HuH-7.5 (cell line): Measurements from ENCODE around the gene PBOV1.
"Not testable (repeated sequence)": the region's sequence is repeated elsewhere in the genome, so short reads cannot be mapped to it uniquely, and the experiment has no call there.

Experiments
- DNase-seq: peaks from one replicate; pipeline ENCODE4 v3.0.0; 2011; ENCODE audit warnings: low spot score

PBOV1 gene

DNA sequence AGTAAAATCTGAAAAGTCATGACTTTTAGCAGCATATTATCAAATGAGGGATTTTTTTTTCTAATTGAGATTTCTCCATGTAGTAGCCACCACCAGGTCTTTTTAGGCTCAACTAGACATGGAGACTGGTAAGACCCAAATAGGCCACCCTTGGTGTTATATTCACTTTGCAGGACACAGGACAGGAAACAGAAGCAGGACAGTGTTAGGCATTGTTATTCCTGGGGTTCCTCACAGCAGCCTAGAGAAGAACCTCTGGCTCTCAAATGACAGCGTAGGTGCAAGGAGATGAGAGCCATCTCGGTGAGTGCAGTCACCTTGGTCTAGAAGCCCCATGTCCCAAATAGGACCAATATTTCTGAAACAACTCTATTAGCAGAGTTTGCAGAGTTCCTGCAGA, 19.2 kb upstream of the PBOV1 start:
- DNase-seq, result no peak

DNA sequence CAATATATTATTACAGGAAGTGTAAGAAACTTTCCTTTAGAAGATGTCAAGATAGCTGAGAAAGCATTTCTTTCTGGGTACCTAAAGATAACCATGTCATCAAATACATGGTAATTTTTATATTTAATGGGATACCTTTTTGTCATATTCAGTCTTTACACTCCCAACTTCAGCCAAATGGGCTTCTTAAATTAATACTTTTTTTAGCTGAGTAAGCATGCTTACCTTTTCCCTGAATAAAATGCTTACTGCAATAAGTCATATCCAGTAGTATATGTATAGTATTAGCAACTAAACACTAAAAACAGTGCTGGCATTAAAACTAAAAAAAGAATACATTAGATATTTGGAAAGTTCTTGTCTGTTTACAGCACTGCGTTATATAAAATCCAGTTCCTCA, 17.4 kb upstream of the PBOV1 start:
- no peak for DNase-seq

DNA sequence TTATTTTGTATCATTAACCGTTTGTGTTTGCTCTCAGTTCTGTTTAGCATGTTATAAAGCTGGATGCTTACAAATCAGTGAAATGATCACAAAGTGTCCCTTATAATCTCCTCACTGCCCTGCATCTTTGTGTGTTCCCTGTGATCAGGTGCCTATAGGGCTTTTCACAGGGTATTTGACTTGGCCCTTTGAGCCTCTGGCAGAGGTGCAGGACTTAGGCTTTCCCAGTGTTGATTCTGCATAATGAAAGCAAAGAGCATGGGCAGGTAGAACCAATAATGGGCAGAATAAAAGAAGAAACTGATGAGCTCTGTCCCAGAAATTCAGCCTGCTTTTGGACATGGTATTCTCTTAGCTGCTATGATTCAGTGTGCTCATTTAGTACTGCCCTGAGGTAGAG, 16.9 kb upstream of the PBOV1 start:
- DNase-seq, result no peak

DNA sequence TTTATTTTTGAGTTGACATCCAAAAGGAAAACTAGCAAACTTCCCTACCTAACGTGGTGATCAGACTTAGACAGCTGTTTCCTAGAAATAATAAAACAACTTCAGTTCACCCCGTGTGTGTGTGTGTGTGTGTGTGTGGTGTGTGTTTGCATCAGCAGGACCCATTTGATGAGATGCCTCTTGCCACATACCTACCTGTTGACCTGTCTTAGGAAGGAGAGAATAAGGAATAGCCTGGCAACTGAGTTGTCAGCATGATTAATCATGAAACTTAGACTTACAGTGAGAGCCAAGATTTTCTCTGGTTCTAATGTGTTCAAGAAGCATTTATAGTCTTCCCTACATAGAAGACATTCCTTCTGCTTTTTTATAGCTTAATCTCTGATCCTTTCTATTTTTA, 16.1 kb upstream of the PBOV1 start:
- DNase-seq, result no peak

DNA sequence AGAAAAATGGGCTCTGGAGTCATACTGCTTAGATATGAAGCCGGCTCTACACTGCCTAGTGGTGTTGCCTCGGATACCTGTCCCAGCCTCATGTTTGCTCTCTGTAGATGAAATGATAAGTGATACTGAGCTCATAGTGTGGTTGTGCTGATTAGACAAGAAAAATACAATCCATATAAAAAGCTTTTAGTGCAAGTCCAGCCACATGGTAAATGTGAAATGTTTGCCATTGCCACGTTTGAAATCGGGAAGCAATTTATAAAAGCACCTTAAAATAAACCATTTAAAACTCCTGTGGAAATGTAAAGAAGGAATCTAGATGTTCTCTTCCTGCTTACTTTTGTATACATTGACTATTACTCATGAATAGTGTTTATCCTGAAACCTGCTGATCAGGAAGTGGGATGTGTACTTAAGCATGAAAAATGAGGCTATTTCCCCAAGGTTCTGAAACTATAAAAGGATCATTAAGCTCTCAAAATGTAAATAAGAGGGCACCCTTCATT, 13.1 kb upstream of the PBOV1 start:
- peak; percentile 18 for DNase-seq

DNA sequence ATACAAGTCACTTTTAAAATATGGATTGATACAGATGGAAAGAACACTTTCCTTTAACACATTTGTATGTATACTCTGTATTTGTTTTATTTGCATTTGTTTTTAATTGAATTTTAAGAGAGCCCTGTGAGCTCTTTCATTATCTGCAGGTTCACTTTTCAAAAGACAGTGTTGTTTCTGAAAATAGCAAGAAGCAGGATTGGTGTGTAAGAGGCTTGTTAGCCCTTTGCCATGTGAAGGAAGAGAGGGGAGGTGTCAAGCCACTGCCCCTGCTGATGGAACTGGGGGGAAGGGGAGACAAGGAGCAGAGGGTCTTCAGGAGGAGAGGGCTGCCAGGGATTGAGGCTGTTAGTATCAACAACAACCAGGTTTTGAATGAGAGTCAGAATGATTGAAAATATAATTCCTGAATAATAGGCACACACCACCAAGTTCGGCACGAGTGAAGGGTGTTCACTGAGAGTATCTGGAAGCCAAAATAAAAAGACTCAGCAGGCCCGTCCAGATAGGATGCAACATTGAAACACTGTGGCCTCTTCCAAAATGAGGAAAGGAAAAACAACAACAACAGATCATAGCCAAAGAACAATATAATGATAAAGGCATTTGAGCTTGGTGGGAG, 12.6 kb upstream of the PBOV1 start:
- no peak for DNase-seq

DNA sequence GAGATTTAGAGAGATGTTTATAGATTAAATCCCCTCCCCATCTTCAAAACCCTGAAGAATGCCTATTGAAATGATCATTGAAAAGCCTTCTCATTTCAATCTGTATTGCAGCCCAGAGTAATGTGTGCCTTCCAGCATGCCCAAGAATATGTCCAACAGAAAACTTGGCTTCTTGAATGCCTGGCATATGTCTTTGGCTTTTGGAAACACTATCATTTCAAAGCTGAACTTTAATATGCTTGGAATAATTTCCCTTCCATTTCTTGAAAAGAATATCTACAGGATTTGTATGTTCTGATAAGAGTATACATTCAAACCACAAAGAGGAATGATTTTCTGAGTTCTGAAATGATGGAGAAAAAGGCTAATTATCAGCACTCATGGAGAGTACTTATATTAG, 11.9 kb upstream of the PBOV1 start:
- no peak for DNase-seq

DNA sequence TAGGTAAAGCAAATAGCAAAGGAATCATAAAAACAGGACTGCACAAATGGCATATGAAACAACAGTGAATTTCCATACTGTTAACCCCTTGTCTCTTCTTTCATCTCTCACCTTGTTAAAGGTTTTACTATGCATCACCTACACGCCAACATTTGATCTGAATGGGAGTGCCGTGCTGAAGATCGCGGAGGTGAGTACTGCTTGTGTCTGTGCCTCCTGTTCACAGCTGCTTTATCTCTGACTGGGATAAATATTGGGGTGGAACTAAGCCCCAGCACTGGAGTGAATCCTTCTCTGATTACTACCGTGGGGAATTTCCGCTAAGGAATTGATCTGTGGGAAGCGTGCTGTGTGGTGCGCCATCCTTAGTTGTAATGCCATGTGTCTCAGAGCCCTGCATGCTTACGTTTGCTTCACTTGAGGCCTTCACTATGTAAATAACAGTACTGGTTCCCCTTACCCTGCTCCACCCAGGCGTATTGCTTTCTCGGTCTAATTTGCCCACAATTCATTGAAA, 11.4 kb upstream of the PBOV1 start:
- DNase-seq, result no peak

DNA sequence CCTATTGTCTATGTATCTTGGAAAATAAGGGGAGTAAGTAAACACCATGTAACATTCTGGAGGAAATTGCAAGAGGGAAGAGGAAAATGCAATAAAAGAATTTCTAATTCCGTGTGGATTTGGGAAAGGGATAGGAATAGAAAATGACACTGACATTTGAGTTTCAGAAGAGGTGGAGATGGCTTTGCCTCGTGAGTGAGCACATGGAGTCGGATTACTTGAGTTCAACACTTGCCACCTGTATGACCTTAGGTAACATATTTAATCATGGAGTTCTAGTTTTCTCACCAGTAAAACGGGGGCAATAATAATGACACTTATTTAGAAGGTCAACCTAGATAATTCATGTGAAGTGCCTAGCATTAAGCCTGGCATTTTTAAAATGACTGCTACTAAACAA, 10.8 kb upstream of the PBOV1 start:
- no peak for DNase-seq

DNA sequence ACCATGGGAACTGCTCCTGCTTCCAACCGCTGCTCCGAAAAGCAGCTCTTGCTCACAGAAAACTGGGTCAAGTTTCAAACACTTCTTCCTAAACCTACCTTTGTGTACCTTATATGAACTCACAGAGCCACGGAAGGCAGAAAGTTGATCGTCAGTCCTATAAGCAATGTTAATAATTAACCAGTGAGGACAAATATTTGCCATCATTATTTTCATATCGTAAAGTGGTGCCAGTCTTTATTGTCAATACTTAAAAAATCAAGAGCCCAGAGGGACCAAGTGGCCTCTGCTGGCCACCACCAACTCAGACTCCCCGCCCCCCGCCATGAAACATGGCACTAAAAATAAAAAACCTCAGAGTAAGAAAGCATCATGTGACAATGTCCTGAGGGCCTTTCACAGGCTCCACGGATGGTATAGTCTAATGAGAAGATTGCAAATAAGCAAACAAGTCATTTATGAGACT, 9.1 kb upstream of the PBOV1 start:
- no peak for DNase-seq

DNA sequence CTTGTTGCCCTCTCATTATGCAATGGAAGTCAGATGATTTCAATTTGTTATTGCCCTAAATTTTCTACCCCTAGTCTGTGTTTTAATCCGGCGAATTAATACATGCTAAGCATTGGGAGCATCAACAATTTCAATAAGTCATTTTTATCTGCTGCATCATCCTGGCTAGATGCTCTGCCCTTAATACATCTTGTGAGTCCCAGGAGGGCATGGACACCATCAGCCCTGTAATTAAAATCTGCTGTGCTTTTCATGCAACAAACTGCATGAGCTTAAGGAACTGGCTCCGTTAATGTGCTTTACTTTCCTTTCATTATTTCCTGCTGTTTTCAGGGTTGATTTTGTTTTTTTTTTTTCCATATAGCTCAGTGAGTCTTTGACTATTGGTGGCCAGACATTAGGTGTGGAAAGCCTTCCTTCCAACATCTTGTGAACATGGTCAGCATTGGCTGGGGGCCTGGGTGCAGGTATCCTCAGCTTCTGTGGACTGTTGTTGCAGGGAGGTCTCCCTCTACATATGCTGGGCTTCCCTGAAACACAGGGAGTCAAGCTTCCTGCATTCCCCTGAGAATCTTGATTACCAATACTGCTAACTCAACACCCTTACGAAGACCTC, 8.5 kb upstream of the PBOV1 start:
- no peak for DNase-seq

DNA sequence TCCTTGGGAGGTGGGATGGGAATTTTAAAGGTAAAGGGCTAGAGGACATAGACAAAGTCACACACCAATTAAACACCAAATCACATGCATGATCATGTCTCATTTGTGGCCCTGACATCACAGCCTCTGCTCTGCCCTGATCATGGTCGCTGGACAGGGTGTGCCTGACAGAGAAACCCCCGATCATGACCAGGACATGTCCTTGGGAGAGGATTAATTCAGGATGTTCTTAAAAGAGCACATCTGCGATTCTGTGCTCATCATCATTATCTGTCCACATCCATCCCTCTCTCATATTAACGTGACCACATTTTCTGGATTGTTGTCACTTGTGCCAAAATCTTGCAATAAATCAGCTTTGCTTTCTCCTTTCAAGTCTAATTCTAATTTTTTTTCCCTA, 7.7 kb upstream of the PBOV1 start:
- no peak for DNase-seq

DNA sequence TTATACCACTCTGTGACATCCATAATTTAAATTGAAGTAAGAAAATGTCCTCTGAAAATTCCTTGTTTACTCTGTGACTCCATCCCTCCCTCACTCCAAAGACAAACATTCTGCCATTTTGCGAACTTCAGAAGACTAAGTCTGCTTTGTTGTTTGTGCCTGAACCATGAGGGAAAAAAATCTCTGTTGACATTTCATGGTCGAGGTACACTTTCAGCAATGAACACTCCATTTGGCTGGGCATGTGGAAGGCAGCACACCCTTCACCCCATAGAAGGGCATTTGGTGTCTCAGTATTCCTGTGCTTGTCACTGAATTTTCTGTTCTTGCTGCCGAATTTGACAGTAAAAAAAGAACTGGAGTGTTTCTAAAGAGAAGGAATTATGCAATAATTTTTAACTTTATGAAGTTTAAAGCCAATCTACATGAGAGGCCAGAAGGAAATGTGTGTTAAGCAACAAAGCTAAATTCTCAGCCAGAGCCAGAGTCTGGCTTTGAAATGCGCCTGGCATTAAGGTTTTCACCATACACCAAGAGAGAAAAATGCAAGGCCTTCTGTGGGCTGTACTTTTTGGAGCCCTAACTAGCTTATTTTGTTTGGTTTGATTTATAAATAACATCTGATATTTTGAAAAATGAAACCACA, 4.7 kb upstream of the PBOV1 start:
- DNase-seq, result no peak

DNA sequence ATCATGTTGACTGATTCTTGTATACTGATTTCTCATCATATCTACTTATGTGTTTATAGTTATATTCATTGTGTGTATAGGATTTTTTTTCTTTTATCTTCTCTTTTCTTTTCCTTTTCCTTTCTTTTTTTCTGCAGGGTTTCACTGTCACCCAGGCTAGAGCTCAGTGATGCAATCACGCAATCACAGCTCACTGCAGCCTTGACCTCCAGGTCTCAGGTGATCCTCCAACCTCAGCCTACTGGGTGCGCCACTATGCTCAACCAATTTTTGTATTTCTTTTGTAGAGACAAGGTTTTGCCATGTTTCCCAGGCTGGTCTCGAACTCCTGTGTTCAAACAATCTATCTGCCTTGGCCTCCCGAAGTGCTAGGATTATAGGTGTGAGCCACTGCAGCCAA, 1.6 kb upstream of the PBOV1 start:
- DNase-seq, result no peak

DNA sequence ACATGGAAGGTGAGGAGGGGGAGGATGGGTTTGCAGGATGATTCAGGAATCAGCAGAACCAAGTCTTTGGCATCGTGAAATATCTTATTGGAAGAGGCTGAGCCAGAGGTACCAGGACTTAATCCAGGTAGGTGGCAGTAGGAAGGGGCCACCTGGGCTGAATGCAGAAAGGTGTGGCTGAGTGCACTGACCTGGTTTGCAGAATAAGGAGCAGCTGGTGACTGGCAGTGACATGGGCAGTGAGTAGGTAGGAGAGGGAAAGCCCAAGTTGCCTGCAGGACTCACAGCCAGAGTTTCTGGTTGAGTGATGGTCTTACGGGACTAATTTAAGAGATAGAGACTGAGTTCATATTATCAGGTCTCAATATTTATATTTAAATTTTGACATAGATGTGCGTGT, 1.1 kb upstream of the PBOV1 start:
- DNase-seq, result no peak

DNA sequence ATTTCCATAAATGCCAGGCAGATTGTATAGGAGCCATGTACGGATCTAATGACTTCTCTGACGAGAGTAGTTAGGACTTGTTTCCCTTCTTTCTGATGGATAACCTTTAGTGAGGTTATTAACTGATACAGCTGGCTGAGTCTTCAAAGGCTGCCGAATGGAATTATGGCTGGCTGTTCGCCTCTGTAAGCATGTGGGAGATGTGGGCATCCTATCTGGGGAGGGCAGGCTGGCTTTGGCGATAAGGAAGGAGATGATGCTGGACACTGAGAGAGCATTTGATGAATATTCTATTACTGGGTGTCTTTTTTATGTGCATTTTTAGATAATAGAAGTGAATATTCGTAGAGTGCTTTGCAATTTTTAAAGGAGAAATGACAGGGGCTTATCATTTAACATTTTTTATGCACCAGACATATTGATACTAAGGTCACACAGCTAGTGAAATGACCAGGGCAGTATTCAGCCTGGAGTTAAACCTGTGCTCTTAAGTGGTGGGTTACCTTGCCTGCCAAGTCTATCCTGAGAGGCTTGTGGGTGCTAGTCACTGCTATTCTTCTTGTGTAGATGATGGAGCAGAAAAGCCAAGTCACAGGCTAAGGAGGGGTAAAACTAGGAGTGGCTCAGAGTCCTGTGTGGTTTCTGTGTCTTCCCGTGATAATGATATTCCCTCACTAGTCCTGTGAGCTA, 3.1 kb downstream of the PBOV1 start:
- DNase-seq, result no peak

DNA sequence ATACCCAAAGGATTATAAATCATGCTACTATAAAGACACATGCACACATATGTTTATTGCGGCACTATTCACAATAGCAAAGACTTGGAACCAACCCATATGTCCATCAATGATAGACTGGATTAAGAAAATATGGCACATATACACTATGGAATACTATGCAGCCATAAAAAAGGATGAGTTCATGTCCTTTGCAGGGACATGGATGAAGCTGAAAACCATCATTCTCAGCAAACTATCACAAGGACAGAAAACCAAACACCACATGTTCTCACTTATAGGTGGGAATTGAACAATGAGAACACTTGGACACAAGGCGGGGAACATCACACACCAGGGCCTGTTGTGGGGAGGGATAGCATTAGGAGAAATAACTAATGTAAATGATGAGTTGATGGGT, 5.8 kb downstream of the PBOV1 start:
- not testable (repeated sequence) for DNase-seq

DNA sequence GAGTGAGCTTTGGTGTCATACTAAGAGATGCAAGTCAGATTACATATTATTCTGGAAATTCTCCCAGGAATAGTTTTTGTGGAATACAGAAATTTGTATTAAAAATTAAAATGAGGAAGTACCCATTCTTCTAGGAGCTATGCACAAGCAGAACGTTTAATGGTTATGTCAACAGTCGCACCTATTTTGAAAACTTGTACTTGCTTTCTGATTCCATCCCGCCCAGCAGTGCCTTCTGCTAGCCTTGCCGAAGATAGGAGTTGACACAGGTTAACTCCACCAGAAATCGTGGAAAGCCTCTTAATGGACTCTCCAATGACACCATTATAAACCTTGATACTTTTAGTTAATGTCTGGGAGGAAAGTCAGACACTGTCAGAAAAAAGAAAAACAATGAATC, 6.7 kb downstream of the PBOV1 start:
- DNase-seq, result no peak

DNA sequence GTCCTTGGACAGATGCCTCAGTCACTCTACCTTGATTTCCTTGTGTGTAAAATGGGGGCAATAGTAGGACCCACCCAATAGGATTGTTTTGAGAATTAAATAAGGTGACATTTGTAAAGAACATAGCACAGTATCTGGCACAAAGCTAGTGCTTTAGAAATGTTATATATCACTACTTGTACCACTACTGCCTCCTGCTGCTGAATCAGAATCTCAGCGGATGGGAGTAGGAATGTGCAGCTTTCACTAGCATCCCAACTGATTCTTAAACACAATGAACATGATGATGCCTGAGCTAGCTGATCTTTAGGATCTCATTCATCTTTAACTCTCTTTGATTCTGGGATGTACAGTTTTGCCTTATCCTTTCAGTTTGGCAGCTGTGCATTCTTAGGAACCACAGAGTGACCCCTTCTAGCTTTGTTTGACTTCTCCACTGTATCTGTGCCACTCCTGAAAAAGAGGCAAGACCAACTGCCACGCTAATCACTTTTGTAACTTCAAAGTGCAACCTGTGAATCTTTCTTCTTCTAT, 7.2 kb downstream of the PBOV1 start:
- no peak for DNase-seq

DNA sequence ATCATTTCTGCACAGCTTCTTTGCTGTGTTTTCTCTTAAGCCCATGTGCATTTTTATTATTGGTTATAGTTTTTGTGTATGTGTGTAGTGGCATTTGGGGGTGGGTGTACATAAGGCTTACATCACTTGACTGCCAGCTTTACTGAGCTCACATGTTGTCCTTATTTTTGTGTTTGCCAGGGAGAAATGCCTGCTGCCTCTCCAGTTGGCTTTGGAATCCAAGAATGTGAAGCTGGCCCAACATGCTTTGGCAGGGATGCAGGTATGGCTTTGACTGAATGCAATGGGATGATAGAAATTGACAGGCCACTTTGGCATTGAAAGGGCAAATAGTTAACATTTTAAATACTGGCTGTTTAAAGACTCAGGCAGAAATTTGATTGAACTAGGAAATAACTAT, 11.4 kb downstream of the PBOV1 start:
- no peak for DNase-seq

DNA sequence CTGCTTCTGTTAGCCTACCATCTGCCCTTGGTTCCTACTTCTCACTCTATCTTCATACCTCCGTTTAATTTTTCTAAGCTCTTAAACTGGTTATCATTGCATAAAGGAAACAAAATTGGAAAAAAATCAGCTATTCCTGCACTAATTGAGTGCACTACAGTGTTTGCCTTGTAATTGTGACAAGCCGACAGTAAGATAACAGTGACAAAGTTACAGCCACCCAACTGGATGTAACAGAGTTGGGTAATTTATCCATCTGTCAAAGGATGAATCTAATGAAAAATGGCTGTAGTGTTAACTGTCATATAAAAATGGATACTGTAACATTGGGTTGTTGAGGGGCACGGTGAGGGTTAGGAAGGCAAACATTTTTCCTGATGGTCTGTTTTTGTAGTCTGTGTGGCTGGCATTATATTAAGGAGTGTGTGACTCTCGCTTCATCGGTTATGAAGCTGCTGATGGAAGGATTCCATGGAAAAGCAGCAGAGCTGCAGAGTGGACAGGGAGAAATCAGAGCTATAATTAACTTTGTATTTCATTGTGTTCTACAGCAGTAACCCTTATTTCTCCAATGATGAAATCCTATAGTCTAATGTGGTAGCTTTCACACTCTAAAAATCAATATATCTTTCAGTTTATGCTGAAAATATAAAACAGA, 12.7 kb downstream of the PBOV1 start:
- DNase-seq, result no peak

DNA sequence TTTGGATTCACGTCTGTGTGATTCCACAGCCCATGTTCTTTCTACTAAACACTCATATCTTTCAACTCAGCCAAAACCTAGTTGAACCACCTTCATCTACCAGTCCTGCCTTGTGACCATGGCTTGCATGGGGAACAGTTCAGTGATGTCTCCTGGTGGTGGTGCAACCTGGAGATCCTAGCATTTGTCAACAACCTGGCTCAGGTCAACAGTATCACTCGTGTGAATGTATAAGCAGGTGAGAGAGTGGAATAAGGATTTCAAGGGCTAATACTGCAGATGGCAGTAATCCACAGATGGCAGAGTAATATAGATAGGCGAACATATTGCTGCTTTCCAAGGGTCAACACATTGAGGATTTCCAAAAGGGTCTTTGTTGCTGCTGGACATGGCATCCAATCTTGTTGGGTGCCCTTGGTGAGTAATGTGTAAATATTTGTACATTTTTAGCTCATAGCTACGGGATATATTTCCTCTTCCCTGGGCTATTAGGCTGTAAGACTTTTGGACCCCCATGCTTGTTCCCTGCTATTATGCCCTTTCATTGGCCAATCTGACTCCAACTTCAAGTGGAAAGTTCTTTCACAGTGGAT, 13.4 kb downstream of the PBOV1 start:
- no peak for DNase-seq
